Fibroblast of lung (primary cell): Measurements from ENCODE around the gene G6PD. TPM values are rescaled to one million over a fixed set of nuclear protein-coding genes. Genes with fewer than 3 reads are reported as not detected.

Source experiments
- DNase-seq, 2 donors: peaks; one replicate each; pipeline versions ENCODE4 v3.0.0 to v3.0.0-alpha.2; 2010; ENCODE audit warnings: low read depth in 2 of 2
- H2AFZ ChIP-seq: 2 replicates; pipeline ENCODE4 v1.5.1; 2012; ENCODE audit warnings: low read length, control low read depth, inconsistent platforms
- H3K27ac ChIP-seq: 2 replicates; pipeline ENCODE4 v1.5.1; 2011; ENCODE audit warnings: low read length, control low read depth; ENCODE audit not compliant: insufficient read depth
- H3K27me3 ChIP-seq: 2 replicates; pipeline ENCODE4 v1.5.1; 2011; ENCODE audit warnings: mild to moderate bottlenecking, low read length; ENCODE audit not compliant: control insufficient read depth, insufficient read depth
- H3K36me3 ChIP-seq: 2 replicates; pipeline ENCODE4 v1.5.1; 2011; ENCODE audit warnings: low read length; ENCODE audit not compliant: control insufficient read depth, insufficient read depth
- H3K4me1 ChIP-seq: 2 replicates; pipeline ENCODE4 v1.5.1; 2011; ENCODE audit warnings: low read length; ENCODE audit not compliant: control insufficient read depth, insufficient read depth; ENCODE audit errors: extremely low read depth
- H3K4me2 ChIP-seq: 2 replicates; pipeline ENCODE4 v1.5.1; 2011; ENCODE audit warnings: low read length, control low read depth; ENCODE audit not compliant: insufficient read depth; ENCODE audit errors: extremely low read depth
- H3K4me3 ChIP-seq, 4 experiments: fragments of 200-600 bp in 1 of 4; sonication (generic) in 1 of 4; replicated peaks in 1 of 4; 2 replicates each; pipeline ENCODE4 v1.5.1; 2011 to 2016; ENCODE audit warnings: low read length in 4 of 4, low read depth in 3 of 4, mild to moderate bottlenecking in 3 of 4, control low read depth in 2 of 4, inconsistent platforms in 1 of 4, mixed read lengths in 1 of 4; ENCODE audit not compliant: insufficient read depth in 1 of 4; ENCODE audit errors: control extremely low read depth in 1 of 4
- H3K79me2 ChIP-seq: 2 replicates; pipeline ENCODE4 v1.5.1; 2012; ENCODE audit warnings: mild to moderate bottlenecking, low read length, inconsistent platforms; ENCODE audit not compliant: control insufficient read depth, insufficient read depth
- H3K9ac ChIP-seq: 2 replicates; pipeline ENCODE4 v1.5.1; 2011; ENCODE audit warnings: mild to moderate bottlenecking, low read length, control low read depth; ENCODE audit not compliant: insufficient read depth
- H3K9me3 ChIP-seq: 2 replicates; pipeline ENCODE4 v1.5.1; 2012; ENCODE audit warnings: low read depth, low read length; ENCODE audit not compliant: control insufficient read depth, insufficient read depth
- H4K20me1 ChIP-seq: 2 replicates; pipeline ENCODE4 v1.5.1; 2011; ENCODE audit warnings: low read length; ENCODE audit not compliant: control insufficient read depth, insufficient read depth; ENCODE audit errors: extremely low read depth
- CTCF ChIP-seq, 2 donors: IDR thresholded peaks in 1 of 2; conservative IDR thresholded peaks in 1 of 2; 1 replicate in 1 of 2; 2 replicates in 1 of 2; pipeline ENCODE4 v1.5.1; 2011 to 2012; ENCODE audit warnings: low read length in 2 of 2, control low read depth in 1 of 2, inconsistent platforms in 1 of 2, low read depth in 1 of 2, mild to moderate bottlenecking in 1 of 2
- EZH2 ChIP-seq: IDR thresholded peaks from 2 replicates; pipeline ENCODE4 v1.5.1; 2012; ENCODE audit warnings: low read length, control low read depth, mild to moderate bottlenecking; ENCODE audit errors: missing control alignments
- polyA minus RNA-seq: library from RNA; depleted of rRNA, polyadenylated mRNA; stranded (reverse); fragments of >200 nt; gene quantifications from 2 replicates; pipeline ENCODE4 v1.2.3, GENCODE V29; 2011; ENCODE audit warnings: low replicate concordance
- polyA plus RNA-seq, 2 donors: library from polyadenylated mRNA; depleted of rRNA in 1 of 2; stranded (reverse) in 1 of 2; unstranded in 1 of 2; fragments of >200 nt; gene quantifications; 2 replicates each; pipeline ENCODE4 v1.2.1, GENCODE V29; 2011 to 2012; ENCODE audit warnings: missing spikeins in 1 of 2
- total RNA-seq: library from RNA; depleted of rRNA; stranded (reverse); fragments of >200 nt; gene quantifications from 2 replicates; pipeline ENCODE4 v1.2.1, GENCODE V29; 2014

Gene G6PD
- total RNA-seq = 52.1 and 86.2 TPM in 2 replicates
- polyA plus RNA-seq = 109 and 229 TPM in 2 replicates
- polyA plus RNA-seq (2012) = 236 and 397 TPM in 2 replicates
- polyA minus RNA-seq = 725 and 757 TPM in 2 replicates

DNA sequence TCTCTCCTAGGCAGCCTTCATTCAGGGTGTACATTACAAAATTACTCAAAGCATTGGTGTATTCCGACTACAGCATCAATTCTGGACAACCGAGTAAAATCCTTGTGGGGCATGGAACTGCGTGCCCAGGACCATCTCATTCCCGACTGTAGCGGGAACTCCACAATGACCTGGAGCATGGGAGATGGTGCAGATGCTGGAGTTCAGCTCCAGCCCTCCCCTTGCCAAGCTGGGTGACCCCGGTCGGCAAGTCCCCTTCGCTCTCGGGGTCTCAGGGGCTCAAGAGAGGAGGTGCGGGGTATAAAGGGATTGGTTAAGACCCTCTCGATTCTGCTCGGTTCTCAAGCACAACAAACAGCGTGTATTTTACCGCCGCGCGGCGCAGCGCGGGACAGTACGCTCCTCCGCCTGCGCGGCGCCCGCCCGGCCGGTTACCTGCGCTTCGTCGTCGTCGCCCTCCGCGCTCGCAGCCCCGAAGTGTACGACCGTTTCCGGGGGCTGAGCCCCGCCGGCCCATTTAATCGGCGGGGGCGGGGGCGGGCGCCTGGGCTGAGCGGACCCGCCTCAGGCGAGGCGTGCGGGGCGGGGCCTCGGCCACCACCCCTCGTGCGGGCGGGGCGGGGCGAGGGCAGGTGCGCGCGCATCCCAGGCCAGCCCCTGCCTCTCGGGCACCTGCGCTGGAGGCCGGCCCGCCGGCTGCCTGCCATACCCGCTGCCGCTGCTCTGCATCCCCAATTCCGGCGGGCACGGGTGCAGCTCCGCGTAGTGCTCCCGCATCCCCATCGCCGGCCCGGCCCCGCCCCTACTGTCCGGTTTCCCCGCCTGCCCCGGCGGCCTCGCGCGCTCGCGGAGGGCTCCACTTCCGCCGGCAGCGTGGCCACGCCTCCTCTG, at the start of gene G6PD:
G6PD (minus strand) TSS at position 493 of the 891 bp plus-strand sequence. CDS start 691 bp downstream, outside the sequence.
- Histone ChIP-seq H3K27me3 (no peaks in the 10 kb centered on the region), H3K4me1 (peaks cover 8% of the 10 kb centered on the region), H3K27ac (peak within 1 kb of the TSS; percentile 97), H2AFZ (no peak within 1 kb of the TSS), H3K4me3 (peak within 1 kb of the TSS; percentile 71 to 97 (median 77)), H3K9ac (peak within 1 kb of the TSS; percentile 83), H3K79me2 (peaks cover 50% of the 10 kb centered on the region), H4K20me1 (no peaks in the 10 kb centered on the region), H3K9me3 (no peaks in the 10 kb centered on the region), H3K4me2 (peak within 1 kb of the TSS; percentile 90), H3K36me3 (peaks cover 5% of the 10 kb centered on the region)
- peak; percentile 44 to 49 for DNase-seq
- no peak for TF ChIP-seq EZH2
- TF ChIP-seq CTCF (conservative IDR thresholded peaks at IDR 0.05 in 1 of 2, IDR thresholded peaks at IDR 0.05 in 1 of 2; ENCODE audit: low read depth in 1 of 2, low read length in 2 of 2) = no peak

DNA sequence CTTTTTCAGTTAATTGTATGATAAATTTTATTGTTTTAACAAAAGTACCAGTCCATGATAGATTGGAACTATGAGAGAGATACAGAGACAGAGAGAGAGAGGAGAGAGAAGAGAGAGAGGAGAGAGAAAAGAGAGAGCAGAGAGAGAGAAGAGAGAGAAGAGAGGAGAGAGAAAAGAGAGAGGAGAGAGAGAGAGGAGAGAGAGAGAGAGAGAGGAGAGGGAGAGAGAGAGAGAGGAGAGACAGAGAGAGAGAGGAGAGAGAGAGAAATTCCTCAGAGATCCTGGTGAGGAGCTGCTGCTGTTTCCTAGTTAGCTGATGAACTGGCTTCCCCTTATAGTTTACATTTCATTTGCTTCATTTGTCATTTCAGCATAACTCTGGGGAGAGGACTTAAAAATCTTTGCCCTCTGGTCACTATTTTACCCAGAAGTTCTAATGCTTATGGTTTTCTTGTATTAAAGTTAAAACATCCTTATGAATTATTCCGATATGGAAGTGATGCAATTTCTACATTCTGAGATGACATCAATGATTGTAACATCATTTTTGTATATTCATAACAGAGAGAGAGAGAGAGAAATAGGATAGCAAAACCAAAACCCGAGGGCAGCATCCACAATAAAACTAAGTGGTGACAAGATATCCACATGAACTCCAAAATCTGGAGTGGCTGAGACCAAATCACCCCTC, 49.1 kb upstream of the G6PD start:
- Histone ChIP-seq H4K20me1 (no peaks in the 10 kb centered on the region), H3K4me2 (no peak overlapping the region), H3K4me3 (no peak overlapping the region), H2AFZ (no peak overlapping the region), H3K9me3 (no peaks in the 10 kb centered on the region), H3K36me3 (no peaks in the 10 kb centered on the region), H3K9ac (no peak overlapping the region), H3K27ac (no peak overlapping the region), H3K4me1 (no peaks in the 10 kb centered on the region), H3K79me2 (no peaks in the 10 kb centered on the region), H3K27me3 (peaks cover 7% of the 10 kb centered on the region)
- peak; percentile 33 to 35 for DNase-seq
- TF ChIP-seq EZH2 (no peak), CTCF (conservative IDR thresholded peaks at IDR 0.05 in 1 of 2, IDR thresholded peaks at IDR 0.05 in 1 of 2; ENCODE audit: low read depth in 1 of 2, low read length in 2 of 2) (no peak)

DNA sequence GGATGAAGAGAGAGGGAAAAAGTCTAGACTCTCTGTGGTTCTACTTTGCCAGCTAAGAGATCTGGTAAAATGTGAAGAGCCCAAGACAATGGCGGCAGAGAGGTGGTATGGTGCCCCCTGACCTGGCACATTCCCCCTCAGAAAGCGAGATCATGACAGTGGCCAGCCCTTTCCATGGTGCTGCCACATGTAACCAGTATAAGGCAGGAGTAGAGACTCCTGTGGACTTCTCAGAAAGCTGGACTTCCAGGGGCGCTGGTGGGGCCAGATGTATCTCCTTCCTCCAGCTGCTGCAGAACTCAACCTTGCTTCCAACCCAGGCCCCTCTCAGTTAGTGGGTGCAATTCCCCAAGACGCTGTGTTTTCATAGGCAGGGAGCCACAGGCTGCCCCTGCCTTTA, 47.8 kb upstream of the G6PD start:
- H4K20me1 ChIP-seq = no peaks in the 10 kb centered on the region
- H3K4me3 ChIP-seq = no peak overlapping the region
- no peak overlapping the region for H2AFZ ChIP-seq
- no peak for DNase-seq
- no peaks in the 10 kb centered on the region for H3K36me3 ChIP-seq
- no peak overlapping the region for H3K4me2 ChIP-seq
- no peaks in the 10 kb centered on the region for H3K79me2 ChIP-seq
- H3K27ac ChIP-seq = no peak overlapping the region
- TF ChIP-seq EZH2 (no peak), CTCF (conservative IDR thresholded peaks at IDR 0.05 in 1 of 2, IDR thresholded peaks at IDR 0.05 in 1 of 2; ENCODE audit: low read depth in 1 of 2, low read length in 2 of 2) (no peak)
- H3K27me3 ChIP-seq = peaks cover 7% of the 10 kb centered on the region
- no peak overlapping the region for H3K9ac ChIP-seq
- no peaks in the 10 kb centered on the region for H3K4me1 ChIP-seq
- no peaks in the 10 kb centered on the region for H3K9me3 ChIP-seq
